Uterus (tissue), 2 donors: Measurements from ENCODE around the gene TIRAP.

Experiments
- CTCF ChIP-seq, 4 experiments: fragments of 200-600 bp in 2 of 4; fragments of 450-650 bp in 2 of 4; sonication (generic) in 2 of 4; IDR thresholded peaks; one replicate each; pipeline ENCODE4 v1.5.1; 2016 to 2019; ENCODE audit warnings: antibody characterized with exemption in 4 of 4, mild to moderate bottlenecking in 2 of 4, moderate library complexity in 1 of 4
- POLR2A ChIP-seq, 2 donors: fragments of 450-650 bp; IDR thresholded peaks; one replicate each; pipeline ENCODE4 v1.6.1; 2016; ENCODE audit warnings: antibody characterized with exemption in 2 of 2, mild to moderate bottlenecking in 1 of 2, moderate library complexity in 1 of 2

GRCh38 chr11:126297004-126297403 lies 14.1 kb downstream of the TIRAP start:
- TF ChIP-seq CTCF (IDR thresholded peaks at IDR 0.05) (no peak), POLR2A (IDR thresholded peaks at IDR 0.05) (no peak)
